Measurements from ENCODE around the gene TSGA10. TPM values are rescaled to one million over a fixed set of nuclear protein-coding genes. Genes with fewer than 3 reads are reported as not detected.
"Not testable (repeated sequence)": the region's sequence is repeated elsewhere in the genome, so short reads cannot be mapped to it uniquely, and the experiment has no call there.

The TSGA10 gene
- polyA plus RNA-seq, 2 donors = 1.7 to 3.2 TPM

- Histone ChIP-seq H3K4me3 (ENCODE audit: low read depth in 1 of 2, low read length in 2 of 2) (no peak overlapping the region), H3K4me1 (ENCODE audit: control insufficient read depth in 2 of 2, insufficient read depth in 2 of 2, low read length in 1 of 2) (no peaks in the 10 kb centered on the region), H3K9me3 (ENCODE audit: control insufficient read depth in 2 of 2, insufficient read depth in 1 of 2, low read depth in 1 of 2, low read length in 1 of 2) (no peaks in the 10 kb centered on the region), H3K36me3 (ENCODE audit: control insufficient read depth in 2 of 2, insufficient read depth in 2 of 2, low read length in 1 of 2) (no peaks in the 10 kb centered on the region), H3K27ac (ENCODE audit: low read depth in 2 of 2, low read length in 1 of 2) (no peak overlapping the region), H3K27me3 (ENCODE audit: control insufficient read depth in 1 of 2, insufficient read depth in 2 of 2, low read length in 2 of 2) (no peaks in the 10 kb centered on the region)
- WGBS, 2 donors = 72 to 77% methylated on average over 1 of the region's 1 CpG
Observed at GRCh38 chr2:99156891-99157290, 2.1 kb upstream of the TSGA10 start.

DNA sequence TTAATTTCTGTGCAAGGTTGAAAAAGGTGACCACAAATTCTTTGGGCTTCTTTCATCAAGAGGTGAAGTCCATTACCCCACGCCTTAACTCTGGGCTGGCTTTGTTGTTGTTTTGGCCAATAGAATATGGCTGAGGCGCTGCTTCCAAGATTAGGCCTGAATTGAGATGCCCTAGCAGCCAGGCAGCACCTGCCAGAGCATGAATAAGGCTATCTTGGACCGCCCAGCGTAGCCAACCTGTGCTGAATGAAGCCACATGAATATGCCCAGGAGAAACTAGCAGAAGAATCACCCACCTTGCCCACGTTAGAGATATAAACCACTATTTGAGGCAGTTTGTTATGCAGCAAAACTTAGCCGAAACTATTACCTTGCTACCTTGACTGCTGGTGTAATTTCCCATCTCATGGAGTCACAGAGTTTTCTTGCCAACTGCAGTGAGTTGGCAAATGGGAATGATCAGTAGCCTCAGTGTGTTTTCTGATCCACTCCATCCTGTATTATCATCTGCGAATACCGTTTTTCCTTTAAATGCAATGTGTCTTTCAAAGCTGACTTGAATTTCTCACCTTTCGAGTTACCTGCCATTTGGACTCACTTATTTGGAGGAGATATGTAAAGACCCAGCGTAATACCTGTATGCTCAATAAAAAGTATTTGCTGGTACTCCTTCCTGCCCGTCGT is 679 bp downstream of the TSGA10 start:
- no peaks in the 10 kb centered on the region for H3K27me3 ChIP-seq (ENCODE audit: control insufficient read depth in 1 of 2, insufficient read depth in 2 of 2, low read length in 2 of 2)
- no peaks in the 10 kb centered on the region for H3K4me1 ChIP-seq (ENCODE audit: control insufficient read depth in 2 of 2, insufficient read depth in 2 of 2, low read length in 1 of 2)
- H3K4me3 ChIP-seq (ENCODE audit: low read depth in 1 of 2, low read length in 2 of 2) = peak overlapping the region; percentile 81 to 94
- H3K27ac ChIP-seq (ENCODE audit: low read depth in 2 of 2, low read length in 1 of 2) = peak overlapping the region; percentile 81 to 98
- no peaks in the 10 kb centered on the region for H3K9me3 ChIP-seq (ENCODE audit: control insufficient read depth in 2 of 2, insufficient read depth in 1 of 2, low read depth in 1 of 2, low read length in 1 of 2)
- H3K36me3 ChIP-seq (ENCODE audit: control insufficient read depth in 2 of 2, insufficient read depth in 2 of 2, low read length in 1 of 2) = no peaks in the 10 kb centered on the region
- WGBS, 2 donors = 31 to 35% methylated on average over 12 of the region's 12 CpGs

- H3K4me1 ChIP-seq (ENCODE audit: control insufficient read depth in 2 of 2, insufficient read depth in 2 of 2, low read length in 1 of 2) = no peaks in the 10 kb centered on the region
- WGBS, 2 donors = 90 to 94% methylated on average over 7 of the region's 7 CpGs
- no peaks in the 10 kb centered on the region for H3K27me3 ChIP-seq (ENCODE audit: control insufficient read depth in 1 of 2, insufficient read depth in 2 of 2, low read length in 2 of 2)
- H3K36me3 ChIP-seq (ENCODE audit: control insufficient read depth in 2 of 2, insufficient read depth in 2 of 2, low read length in 1 of 2) = no peaks in the 10 kb centered on the region
- H3K9me3 ChIP-seq (ENCODE audit: control insufficient read depth in 2 of 2, insufficient read depth in 1 of 2, low read depth in 1 of 2, low read length in 1 of 2) = no peaks in the 10 kb centered on the region
- no peak overlapping the region for H3K27ac ChIP-seq (ENCODE audit: low read depth in 2 of 2, low read length in 1 of 2)
- no peak overlapping the region for H3K4me3 ChIP-seq (ENCODE audit: low read depth in 1 of 2, low read length in 2 of 2)
Observed at GRCh38 chr2:99152199-99152895, 2.4 kb downstream of the TSGA10 start.

- no peak overlapping the region for H3K4me3 ChIP-seq (ENCODE audit: low read depth in 1 of 2, low read length in 2 of 2)
- no peak overlapping the region for H3K27ac ChIP-seq (ENCODE audit: low read depth in 2 of 2, low read length in 1 of 2)
- 74 to 79% methylated on average over 1 of the region's 1 CpG for WGBS, 2 donors
- no peaks in the 10 kb centered on the region for H3K27me3 ChIP-seq (ENCODE audit: control insufficient read depth in 1 of 2, insufficient read depth in 2 of 2, low read length in 2 of 2)
- H3K9me3 ChIP-seq (ENCODE audit: control insufficient read depth in 2 of 2, insufficient read depth in 1 of 2, low read depth in 1 of 2, low read length in 1 of 2) = no peaks in the 10 kb centered on the region
- H3K4me1 ChIP-seq (ENCODE audit: control insufficient read depth in 2 of 2, insufficient read depth in 2 of 2, low read length in 1 of 2) = no peaks in the 10 kb centered on the region
- no peaks in the 10 kb centered on the region for H3K36me3 ChIP-seq (ENCODE audit: control insufficient read depth in 2 of 2, insufficient read depth in 2 of 2, low read length in 1 of 2)
Observed at GRCh38 chr2:99150706-99151105, 4.0 kb downstream of the TSGA10 start.

GRCh38 chr2:99141110-99142108 is 13.3 kb downstream of the TSGA10 start, which contains the start of gene C2orf15:
TSS of gene C2orf15 (plus strand) at chr2:99141707. CDS start at chr2:99150559, 8,852 bp downstream.
- Histone ChIP-seq H3K4me1 (ENCODE audit: control insufficient read depth in 2 of 2, insufficient read depth in 2 of 2, low read length in 1 of 2) (no peaks in the 10 kb centered on the region), H3K4me3 (ENCODE audit: low read depth in 1 of 2, low read length in 2 of 2) (peak within 1 kb of the TSS; percentile 62 to 96), H3K27me3 (ENCODE audit: control insufficient read depth in 1 of 2, insufficient read depth in 2 of 2, low read length in 2 of 2) (no peaks in the 10 kb centered on the region), H3K9me3 (ENCODE audit: control insufficient read depth in 2 of 2, insufficient read depth in 1 of 2, low read depth in 1 of 2, low read length in 1 of 2) (no peaks in the 10 kb centered on the region), H3K36me3 (ENCODE audit: control insufficient read depth in 2 of 2, insufficient read depth in 2 of 2, low read length in 1 of 2) (no peaks in the 10 kb centered on the region), H3K27ac (ENCODE audit: low read depth in 2 of 2, low read length in 1 of 2) (peak within 1 kb of the TSS; percentile 88 to 92)
- 0 to 1% methylated on average over 68 to 84 of the region's 84 CpGs for WGBS, 2 donors

DNA sequence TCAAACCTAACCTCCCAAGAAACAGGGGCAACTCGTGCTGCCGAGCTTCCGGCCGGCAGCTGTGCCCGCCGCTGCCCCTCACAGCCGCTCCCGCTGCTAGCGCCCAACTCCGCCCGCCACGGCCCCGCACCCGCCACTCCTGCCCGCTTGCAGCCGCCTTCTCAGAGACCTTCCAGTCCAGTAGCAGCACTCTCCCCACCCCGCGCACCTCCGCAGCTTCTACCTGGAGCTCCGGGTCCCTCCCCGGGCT is 14.0 kb downstream of the TSGA10 start:
- WGBS, 2 donors = 0 to 1% methylated on average over 21 of the region's 21 CpGs
- H3K4me3 ChIP-seq (ENCODE audit: low read depth in 1 of 2, low read length in 2 of 2) = peak overlapping the region; percentile 62 to 96
- H3K9me3 ChIP-seq (ENCODE audit: control insufficient read depth in 2 of 2, insufficient read depth in 1 of 2, low read depth in 1 of 2, low read length in 1 of 2) = no peaks in the 10 kb centered on the region
- H3K27me3 ChIP-seq (ENCODE audit: control insufficient read depth in 1 of 2, insufficient read depth in 2 of 2, low read length in 2 of 2) = no peaks in the 10 kb centered on the region
- H3K36me3 ChIP-seq (ENCODE audit: control insufficient read depth in 2 of 2, insufficient read depth in 2 of 2, low read length in 1 of 2) = no peaks in the 10 kb centered on the region
- H3K27ac ChIP-seq (ENCODE audit: low read depth in 2 of 2, low read length in 1 of 2) = peak overlapping the region; percentile 88 to 92
- H3K4me1 ChIP-seq (ENCODE audit: control insufficient read depth in 2 of 2, insufficient read depth in 2 of 2, low read length in 1 of 2) = no peaks in the 10 kb centered on the region

GRCh38 chr2:99140056-99140859 is 14.5 kb downstream of the TSGA10 start:
- H3K36me3 ChIP-seq (ENCODE audit: control insufficient read depth in 2 of 2, insufficient read depth in 2 of 2, low read length in 1 of 2) = no peaks in the 10 kb centered on the region
- H3K27me3 ChIP-seq (ENCODE audit: control insufficient read depth in 1 of 2, insufficient read depth in 2 of 2, low read length in 2 of 2) = no peaks in the 10 kb centered on the region
- H3K4me1 ChIP-seq (ENCODE audit: control insufficient read depth in 2 of 2, insufficient read depth in 2 of 2, low read length in 1 of 2) = no peaks in the 10 kb centered on the region
- no peaks in the 10 kb centered on the region for H3K9me3 ChIP-seq (ENCODE audit: control insufficient read depth in 2 of 2, insufficient read depth in 1 of 2, low read depth in 1 of 2, low read length in 1 of 2)
- H3K27ac ChIP-seq (ENCODE audit: low read depth in 2 of 2, low read length in 1 of 2) = peak overlapping the region; percentile 88 to 92
- peak overlapping the region; percentile 62 to 96 for H3K4me3 ChIP-seq (ENCODE audit: low read depth in 1 of 2, low read length in 2 of 2)
- WGBS, 2 donors = 13 to 19% methylated on average over 17 of the region's 17 CpGs

GRCh38 chr2:99139003-99139402 is 15.7 kb downstream of the TSGA10 start:
- Histone ChIP-seq H3K27me3 (ENCODE audit: control insufficient read depth in 1 of 2, insufficient read depth in 2 of 2, low read length in 2 of 2) (no peaks in the 10 kb centered on the region), H3K27ac (ENCODE audit: low read depth in 2 of 2, low read length in 1 of 2) (no peak overlapping the region), H3K4me3 (ENCODE audit: low read depth in 1 of 2, low read length in 2 of 2) (no peak overlapping the region), H3K4me1 (ENCODE audit: control insufficient read depth in 2 of 2, insufficient read depth in 2 of 2, low read length in 1 of 2) (no peaks in the 10 kb centered on the region), H3K9me3 (ENCODE audit: control insufficient read depth in 2 of 2, insufficient read depth in 1 of 2, low read depth in 1 of 2, low read length in 1 of 2) (peaks cover 0 to 5% of the 10 kb centered on the region in 2 donors), H3K36me3 (ENCODE audit: control insufficient read depth in 2 of 2, insufficient read depth in 2 of 2, low read length in 1 of 2) (no peaks in the 10 kb centered on the region)
- WGBS, 2 donors = 95 to 96% methylated on average over 4 of the region's 4 CpGs

GRCh38 chr2:99135044-99135556 is 19.6 kb downstream of the TSGA10 start:
- not testable (repeated sequence) for H3K36me3 ChIP-seq (ENCODE audit: control insufficient read depth in 2 of 2, insufficient read depth in 2 of 2, low read length in 1 of 2); H3K4me1 ChIP-seq (ENCODE audit: control insufficient read depth in 2 of 2, insufficient read depth in 2 of 2, low read length in 1 of 2); H3K27me3 ChIP-seq (ENCODE audit: control insufficient read depth in 1 of 2, insufficient read depth in 2 of 2, low read length in 2 of 2); H3K9me3 ChIP-seq (ENCODE audit: control insufficient read depth in 2 of 2, insufficient read depth in 1 of 2, low read depth in 1 of 2, low read length in 1 of 2); H3K4me3 ChIP-seq (ENCODE audit: low read depth in 1 of 2, low read length in 2 of 2); H3K27ac ChIP-seq (ENCODE audit: low read depth in 2 of 2, low read length in 1 of 2)
- 95 to 97% methylated on average over 2 of the region's 2 CpGs for WGBS, 2 donors
